Inferior parietal cortex (tissue), 1 donor: ENCODE measurements around the gene LIPJ.
A peak's percentile ranks its signal among the peaks of the same experiment; 100 is the strongest.

Experiments used
- DNase-seq: peaks from one replicate; pipeline ENCODE4 v3.0.0-alpha.2; 2016; ENCODE audit errors: extremely low spot score

LIPJ gene, protein sequence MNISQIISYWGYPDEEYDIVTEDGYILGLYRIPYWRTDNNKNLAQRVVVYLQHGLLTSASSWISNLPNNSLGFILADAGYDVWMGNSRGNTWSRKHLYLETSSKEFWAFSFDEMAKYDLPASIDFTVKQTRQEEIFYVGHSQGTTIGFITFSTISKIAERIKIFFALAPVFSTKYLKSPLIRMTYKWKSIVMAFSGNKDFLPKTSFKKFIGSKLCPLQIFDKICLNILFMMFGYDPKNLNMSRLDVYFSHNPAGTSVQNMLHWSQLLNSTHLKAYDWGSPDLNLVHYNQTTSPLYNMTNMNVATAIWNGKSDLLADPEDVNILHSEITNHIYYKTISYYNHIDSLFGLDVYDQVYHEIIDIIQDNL

DNA sequence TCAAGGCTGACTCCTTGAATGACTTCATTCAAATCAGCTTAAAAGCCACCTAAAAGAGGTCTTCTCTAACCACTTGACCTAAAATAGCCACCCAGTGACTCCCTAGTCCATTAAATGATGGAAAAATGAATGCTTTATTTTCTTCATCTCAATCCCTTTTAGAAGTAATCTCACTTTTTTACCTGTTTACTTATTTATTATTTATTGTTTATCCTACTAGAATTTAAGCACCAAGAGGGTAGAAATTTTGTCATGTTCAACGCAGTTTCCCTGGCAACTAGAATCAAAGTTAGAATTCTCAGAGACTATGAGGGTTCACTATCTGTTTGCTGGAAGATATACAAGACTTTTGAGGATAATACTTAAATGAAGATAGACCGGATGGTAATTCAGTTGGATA lies at the start of gene LIPJ:
LIPJ (plus strand) TSS at position 301 of the 400 bp plus-strand sequence. CDS start 3,926 bp downstream, outside the sequence.
- no peak for DNase-seq

DNA sequence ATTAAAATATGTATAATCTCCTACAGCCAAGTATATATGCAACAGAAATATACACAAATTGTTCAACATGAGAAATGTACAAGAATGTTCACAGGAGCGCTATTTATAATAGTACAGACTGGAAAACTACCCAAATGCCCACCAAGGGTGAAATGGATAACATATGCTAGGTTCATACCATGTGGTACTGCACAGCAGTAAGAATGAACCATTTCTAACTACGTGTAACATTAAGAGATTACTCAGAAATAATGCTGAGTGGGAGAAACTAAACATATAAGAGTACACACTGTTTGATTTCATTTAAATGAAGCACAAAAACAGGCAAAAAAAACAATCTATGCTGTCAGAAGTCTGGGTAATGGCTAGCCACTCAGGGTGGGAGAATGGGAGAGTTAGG lies 49.2 kb upstream of the LIPJ start:
- no peak for DNase-seq

DNA sequence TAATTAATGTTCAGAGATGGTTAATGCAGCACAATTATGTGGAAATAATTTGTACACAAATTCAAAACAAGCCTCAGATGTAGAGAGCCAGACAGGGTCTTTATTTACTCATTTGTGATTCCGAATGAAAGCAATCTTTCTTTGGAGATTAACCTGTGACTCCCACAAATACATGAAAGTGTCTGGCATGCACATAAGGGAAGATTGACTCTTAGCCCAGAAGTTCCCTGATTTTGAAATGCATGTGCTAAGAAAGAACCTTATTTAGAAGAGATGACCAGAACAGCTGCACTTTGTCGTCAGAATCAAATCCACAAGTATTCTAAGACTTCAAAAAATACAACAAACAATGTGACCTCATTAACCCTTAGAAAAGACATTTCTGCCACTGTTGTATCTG lies 48.5 kb upstream of the LIPJ start:
- no peak for DNase-seq

DNA sequence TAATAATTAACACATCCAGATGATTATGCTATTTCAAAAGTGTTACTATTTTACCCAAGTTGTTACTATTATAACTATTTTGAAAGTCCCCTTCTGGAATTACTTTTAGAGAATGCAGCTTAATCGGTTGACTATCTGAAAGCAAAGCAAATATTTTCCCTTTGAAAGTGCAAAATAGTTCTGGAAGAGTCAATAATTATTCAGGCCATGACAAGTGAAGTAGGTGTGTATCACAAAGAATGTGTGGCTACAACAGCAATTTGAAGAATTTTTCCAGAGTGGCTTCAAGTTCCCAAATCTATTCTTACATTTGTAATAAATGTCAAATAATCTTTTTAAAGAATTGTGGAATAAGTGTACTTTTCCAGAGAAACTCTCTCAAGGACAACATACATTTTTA lies 46.2 kb upstream of the LIPJ start:
- no peak for DNase-seq

DNA sequence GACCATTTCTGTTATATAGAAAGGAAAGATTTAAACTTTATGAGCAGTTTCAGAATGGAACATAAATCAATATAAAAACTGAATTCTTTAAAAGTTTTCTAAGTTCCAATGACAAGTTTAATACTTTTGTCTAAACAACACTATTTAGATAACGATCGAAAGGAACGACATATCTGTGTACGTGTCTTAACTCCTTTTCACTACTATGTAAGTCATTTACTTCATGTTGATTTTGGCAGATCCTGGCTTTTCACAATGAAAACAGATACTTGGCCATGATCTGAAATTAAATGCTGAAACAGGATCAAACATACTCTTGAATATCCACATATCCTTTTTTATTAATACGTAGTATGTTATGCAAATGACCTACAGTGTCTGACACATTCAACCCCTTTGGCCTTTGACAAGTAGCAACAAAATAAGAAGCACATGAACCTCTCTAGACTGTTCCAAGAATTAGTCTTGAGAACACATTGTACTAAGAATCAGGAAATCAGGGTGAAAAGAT lies 45.4 kb upstream of the LIPJ start:
- DNase-seq, result no peak

DNA sequence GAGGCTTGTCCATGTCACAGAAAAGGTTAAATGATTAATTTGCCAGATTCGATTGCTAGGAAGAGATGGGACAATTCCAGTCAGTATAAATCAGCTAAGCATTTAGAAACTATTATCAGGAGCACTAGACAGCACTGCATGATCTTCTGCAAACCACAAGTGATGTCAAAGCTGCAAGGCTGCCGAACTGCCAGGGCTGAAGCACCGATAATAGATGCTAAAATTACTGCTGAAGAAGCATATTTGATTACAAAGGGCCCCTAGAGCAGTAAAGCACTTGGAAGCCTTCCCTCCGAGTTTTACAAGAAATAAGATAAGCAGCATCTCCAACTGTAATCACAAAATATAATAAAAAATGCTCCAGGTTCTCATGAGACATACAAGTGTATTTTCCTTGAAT lies 44.0 kb upstream of the LIPJ start:
- DNase-seq, result no peak

DNA sequence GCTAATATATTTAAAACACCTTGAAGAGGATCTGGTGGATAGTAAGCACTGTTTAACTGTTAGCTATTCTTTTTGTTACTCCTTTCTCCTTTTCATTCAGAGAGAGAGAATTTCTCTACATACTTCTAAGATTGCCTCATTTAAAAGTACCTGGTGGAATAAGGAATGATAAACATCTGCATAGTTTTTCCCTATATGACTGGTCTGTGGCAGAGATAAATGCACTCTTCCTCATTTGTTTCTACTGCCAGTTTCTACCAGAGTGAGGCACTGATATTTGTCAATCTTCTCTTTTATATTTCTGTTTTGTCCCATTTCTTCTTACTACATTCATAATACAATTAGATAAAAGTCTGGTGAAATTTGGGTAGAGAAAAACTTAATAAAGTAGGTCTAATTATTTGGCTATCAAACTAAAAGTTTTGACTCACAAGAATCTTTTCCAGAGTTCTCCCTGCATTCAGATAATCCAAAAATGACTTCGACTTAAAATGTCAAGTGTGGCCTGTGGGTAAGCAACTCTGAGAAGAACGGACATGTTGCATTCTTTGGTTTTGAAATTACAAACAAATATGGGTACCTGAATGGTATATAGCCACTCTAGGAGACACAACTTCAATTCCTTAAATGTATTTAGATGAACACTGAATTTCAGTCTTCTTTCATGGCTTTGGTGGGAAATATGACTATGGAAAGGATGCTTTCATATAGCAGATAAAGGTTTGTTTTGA lies 42.3 kb upstream of the LIPJ start:
- DNase-seq, result no peak

DNA sequence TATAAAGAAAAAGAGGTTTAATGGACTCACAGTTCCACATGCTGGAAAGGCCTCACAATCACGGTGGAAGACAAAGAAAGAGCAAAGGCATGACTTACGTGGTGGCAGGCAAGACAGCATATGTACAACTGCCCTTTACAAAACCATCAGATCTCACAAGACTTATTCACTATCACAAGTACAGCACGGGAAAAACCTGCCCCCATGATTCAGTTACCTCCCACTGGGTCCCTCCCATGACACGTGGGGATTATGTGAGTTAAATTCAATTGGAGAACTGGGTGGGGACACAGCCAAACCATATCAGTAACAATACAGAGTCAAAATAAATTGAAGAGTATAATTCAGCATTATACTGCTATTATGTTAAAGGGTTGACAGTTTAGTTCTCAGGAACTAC lies 41.2 kb upstream of the LIPJ start:
- no peak for DNase-seq

DNA sequence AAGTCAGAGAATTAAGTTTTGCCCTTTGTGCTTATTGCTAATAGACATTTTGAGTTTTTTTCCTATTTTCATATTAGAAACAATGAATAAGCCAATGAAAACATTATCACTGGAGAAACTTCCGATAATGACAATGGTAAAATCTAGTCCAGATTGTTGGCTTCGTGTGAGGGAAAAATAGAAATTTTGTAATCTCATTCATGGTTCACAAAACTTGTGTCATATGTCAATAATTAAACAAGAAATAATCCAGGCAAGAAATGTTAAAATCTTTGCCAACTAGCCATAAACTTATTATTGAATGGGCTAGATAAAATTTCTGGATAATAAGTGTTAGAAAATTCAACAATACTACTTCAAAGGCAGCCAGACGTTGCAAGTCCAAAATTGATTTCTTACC lies 40.1 kb upstream of the LIPJ start:
- DNase-seq, result no peak

DNA sequence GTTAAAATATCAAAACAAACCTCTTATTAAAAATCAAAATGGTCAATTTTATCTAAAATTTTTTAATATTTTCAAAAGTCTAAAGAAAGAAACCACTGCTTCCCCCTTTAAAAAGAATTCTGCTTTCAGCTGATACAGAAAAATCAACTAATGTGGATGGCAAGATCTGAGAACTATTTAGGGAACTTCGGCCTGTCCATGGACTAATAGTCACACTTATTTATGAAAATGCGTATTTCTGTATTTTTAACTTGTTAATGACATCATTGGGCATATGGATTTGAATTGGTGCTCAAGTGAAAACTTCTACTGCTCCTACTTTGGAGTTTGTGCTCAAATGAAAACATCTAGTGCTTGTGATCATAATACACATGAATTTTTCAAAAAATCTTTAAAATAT lies 35.3 kb upstream of the LIPJ start:
- no peak for DNase-seq

DNA sequence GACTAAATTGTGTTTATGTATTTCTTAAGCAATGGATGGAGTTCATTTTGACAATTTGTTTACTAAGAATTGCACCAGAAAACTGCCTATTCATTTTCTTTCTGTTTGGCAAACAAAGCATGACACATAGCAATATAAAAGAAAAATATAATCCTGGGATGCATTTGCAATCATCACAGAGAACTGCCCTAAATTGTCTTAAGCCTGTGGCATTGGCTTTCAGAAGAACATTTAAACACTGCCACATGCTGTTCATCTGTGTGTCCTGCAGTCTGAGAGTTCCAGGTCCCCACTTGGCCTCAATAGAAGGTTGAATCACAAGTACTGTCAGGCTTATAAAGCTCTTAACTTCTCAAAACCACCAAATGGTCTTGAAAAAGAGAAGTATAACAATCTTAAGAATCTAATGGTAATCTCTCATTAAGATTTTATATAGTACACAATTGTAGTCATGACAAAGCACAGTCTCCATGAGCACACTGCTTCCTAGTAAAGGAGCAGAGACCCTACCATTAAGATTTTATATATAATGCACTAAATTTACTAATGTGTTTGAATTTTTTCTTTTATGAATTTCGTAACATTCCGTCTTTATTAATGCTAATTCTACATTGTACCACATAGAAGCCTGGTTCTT lies 33.3 kb upstream of the LIPJ start:
- DNase-seq, result peak; percentile 73

DNA sequence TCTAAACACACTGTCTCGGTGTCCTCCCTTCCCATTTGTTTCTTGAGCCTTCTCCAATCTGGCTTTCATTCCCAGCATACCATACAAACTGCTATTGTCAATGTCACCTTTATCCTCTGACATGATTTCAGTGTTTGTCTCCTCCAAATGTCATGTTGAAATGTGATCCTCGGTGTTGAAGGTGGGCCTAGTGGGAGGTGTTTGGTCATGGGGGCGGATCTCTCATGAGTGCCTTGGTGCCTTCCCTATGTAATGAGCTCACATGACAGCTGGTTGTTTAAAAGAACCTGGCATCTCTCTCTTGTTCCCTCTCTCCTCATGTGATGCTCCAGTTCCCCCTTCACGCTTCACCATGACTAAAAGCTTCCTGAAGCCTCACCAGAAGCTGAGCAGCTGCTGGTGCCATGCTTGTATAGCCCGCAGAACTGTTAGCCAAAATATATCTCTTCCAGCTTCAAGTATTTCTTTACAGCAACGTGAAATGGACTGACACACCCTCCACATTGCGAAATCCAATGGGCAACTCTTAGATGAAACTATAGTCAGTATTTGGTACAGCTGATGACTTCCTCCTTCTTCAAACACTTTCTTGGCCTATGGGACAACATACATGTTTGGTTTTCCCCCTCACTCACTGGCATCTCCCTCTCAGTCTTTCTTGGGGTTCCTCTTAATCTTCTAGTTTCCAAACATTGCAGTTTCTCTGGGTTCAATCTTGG lies 31.2 kb upstream of the LIPJ start:
- no peak for DNase-seq

DNA sequence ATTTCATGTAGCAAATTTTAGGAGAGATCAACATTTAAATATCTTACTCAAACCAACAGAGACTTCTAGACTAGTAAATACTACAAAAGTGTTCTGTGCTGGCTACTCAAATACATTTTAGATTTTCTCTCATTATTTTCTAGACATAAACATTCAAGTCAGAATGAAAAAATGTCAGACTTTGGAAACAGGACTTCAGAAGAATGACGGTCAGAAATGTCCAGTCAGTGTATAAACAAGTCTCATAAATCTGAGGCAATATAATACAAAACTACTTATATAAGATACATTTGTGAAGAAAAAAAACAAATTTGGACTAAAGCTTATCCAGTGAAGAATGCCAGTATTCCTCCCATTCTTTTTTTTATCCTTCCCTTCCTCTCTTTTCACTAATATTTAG lies 29.3 kb upstream of the LIPJ start:
- no peak for DNase-seq

DNA sequence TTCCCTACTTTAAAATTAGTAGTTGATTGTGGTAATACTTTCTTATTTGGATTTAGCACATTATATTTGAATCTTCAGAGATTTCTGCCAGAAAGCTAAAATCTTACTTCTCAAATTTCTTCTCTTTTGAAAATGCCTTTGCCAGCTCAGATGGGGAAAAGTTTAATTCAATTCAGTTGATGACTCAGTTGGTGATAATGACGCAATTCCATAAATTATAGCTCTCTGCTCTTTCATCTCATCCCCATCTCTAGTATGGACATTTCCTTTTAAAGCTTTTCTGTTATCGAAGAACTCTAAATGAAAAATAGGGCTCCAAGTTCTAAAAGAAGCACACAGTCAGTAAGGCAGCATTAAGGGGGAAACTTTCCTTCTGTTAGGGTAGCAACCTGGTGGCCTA lies 28.9 kb upstream of the LIPJ start:
- DNase-seq, result peak; percentile 22

DNA sequence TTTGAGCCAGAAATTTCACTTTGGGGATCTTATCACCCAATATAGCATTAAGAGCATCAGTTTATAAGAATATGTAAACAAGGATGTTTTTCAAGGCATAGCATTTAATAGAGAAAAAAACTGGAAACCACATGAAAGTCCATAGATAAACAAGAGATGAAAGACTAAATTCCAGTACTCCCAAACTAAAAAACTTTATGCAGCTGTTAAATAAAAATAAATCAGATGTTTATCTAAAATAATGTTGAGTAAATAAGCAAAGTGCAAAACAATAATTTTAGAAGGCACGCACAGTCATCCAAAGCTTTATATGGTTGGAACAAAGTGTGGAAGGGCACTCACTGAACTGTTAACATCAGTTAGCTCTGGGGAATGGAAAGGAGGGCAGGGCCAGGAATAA lies 24.4 kb upstream of the LIPJ start:
- no peak for DNase-seq

DNA sequence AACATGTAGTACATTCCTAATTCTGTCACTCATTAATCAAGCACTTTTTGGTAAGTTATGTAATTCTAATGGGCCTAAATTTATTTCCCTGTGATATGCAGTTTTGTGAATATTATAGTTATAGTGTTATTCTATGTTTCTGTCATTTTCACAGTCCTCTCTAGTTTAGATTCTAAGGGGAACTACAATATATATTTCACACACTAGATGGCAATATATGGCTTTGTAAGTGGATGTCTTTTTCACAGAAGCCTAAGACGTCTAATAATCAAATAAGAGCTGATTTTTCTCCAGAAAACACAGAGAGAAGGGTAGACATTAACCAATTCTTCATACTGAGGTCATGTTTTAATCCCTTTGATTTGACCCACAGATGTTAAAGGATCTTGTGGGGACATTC lies 21.5 kb upstream of the LIPJ start:
- DNase-seq, result peak; percentile 52

DNA sequence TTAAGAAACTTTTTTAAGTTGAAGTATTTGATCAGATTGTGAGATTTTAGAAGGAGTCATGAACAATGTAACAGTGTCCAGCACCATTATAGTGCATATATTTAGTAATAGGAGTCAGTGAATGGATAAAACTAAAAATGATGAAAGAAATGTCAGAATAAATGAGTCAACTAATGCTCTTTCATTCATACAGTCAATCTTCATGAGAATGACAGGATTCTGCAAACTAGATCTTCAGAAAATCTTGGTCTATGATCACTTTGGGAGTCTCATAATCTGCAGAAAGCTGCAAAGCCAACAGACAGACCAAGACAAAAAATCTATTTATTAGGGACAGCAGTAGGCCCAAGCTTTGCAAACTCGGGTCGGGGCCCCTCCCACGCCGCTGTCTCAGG lies 4.2 kb upstream of the LIPJ start:
- peak; percentile 72 for DNase-seq

DNA sequence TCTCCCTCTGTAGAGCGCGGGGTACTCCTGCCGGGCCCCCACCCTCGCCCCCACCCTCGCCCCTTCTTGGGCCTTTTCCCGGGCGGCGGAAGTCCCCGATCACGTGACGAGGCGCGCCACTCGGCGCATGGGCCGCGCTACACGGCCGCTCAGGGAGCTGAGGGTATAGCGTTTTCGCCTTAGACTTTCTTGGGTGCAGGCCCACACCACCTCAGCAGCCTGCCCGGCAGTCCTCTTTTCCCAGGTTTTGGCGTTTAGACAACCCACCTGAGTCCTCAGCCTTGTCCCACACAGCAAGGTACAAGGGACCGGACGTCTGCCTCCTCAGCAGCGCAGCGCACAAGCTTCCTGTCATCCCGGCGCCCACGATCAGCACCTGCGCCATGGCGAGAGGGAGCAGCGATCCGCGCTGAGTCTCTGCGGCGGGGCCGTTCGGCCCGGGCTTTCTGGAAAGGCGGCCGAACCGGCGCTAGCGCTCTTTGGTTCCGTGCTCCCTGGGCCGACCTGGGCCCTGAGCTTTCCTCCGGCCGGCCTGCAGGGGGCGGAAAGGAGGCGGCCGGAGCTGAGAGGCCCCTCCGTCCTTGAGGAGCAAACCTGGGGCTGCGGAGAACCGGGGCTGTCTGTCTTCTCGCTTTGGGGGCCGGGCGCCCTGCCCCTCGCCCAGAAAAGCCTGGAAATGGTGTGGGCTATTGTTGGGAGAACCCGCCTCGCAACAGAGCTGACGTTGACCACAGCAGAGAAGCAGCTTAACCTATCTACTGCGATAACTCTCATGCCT lies 3.6 kb upstream of the LIPJ start, which contains the start of gene RNLS:
RNLS (minus strand) TSS at position 513 of the 778 bp plus-strand sequence.
- DNase-seq, result peak; percentile 79

DNA sequence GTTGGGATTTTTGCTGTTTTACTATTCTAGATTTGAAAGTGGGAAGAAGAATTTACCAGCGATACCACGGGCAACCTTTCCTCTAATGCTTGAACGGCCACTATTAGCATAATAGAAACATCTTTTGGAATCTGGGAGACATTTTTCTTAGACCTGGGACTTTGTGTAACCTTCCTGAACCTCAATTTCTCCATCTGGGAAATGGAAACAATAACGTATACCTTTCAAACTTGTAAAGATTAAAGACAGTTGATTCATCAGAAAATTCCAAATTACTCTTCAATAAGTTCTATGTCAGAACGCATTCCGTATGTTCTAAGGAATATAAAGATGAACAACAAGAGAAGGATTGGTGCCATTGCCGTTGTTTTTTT lies 3.0 kb upstream of the LIPJ start:
- no peak for DNase-seq

DNA sequence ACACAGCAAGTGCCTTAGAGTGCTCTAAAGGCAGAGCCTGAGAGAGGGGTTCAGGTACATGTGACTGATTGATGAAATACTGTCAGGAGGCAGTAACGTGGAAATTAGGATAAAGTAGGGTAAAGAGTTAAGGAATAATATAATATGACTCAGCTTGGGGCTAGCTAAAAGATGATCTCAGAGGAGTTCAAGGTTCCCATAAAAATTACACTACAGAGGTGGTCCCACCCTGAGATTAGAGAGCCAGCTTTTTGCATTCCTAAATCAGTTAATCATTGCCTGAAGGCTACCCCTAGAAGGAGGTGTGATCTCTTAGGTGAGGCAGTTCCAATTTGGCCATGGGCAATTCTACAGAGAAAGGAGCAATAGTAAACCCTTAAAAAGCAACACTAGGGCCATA lies 5.8 kb downstream of the LIPJ start:
- DNase-seq, result no peak

DNA sequence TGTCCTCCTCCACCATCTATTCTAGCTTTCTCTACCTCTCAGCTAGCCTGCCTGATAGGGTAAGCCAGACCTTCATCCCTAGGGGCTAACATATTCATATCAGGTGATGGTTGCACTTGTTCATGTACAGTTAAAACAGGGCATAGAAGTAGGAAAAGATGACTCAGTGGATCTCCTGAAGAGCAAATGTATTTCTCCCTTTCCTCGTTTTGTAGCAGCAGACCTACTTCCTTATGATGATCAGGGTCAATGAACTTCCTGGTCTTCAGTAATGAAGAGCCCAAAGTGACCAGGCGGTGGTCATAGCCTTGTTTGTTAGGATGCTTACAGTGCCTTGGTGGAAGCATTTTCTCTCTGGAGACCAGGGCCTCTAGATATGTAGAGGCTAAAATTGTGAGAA lies 6.3 kb downstream of the LIPJ start:
- no peak for DNase-seq
